HepG2 (cell line): ENCODE results near the gene SMAD6.

Experiments
- ESRRA ChIP-seq: sonication (generic); formaldehyde crosslinking; IDR thresholded peaks from 2 replicates; pipeline ENCODE4 v1.5.1; 2020; ENCODE audit warnings: mild to moderate bottlenecking, low read depth, missing genetic modification reagents
- FOXA3 ChIP-seq: IDR thresholded peaks from 2 replicates; pipeline ENCODE4 v1.6.1; 2016; ENCODE audit warnings: missing genetic modification reagents, missing compliant biosample characterization
- JUND ChIP-seq: sonication (generic); formaldehyde crosslinking; IDR thresholded peaks from 2 replicates; pipeline ENCODE4 v1.8.0; 2022; ENCODE audit warnings: mild to moderate bottlenecking, missing genetic modification reagents
- POLR2AphosphoS5 ChIP-seq: IDR thresholded peaks from 2 replicates; pipeline ENCODE4 v1.6.1; 2012; ENCODE audit warnings: low read depth, low read length
- TBL1XR1 ChIP-seq: fragments of 150-350 bp; IDR thresholded peaks from 2 replicates; pipeline ENCODE4 v1.6.1; 2014; ENCODE audit warnings: borderline replicate concordance, low read length; ENCODE audit not compliant: partially characterized antibody
- ZKSCAN5 ChIP-seq: sonication (generic); formaldehyde crosslinking; IDR thresholded peaks from 2 replicates; pipeline ENCODE4 v1.5.1; 2020; ENCODE audit warnings: mild to moderate bottlenecking, missing genetic modification reagents
- ZMAT3 ChIP-seq: sonication (generic); formaldehyde crosslinking; conservative IDR thresholded peaks from 2 replicates; pipeline ENCODE4 v1.7.0; 2021; ENCODE audit warnings: missing genetic modification reagents
- ZNF296 ChIP-seq: sonication (generic); formaldehyde crosslinking; conservative IDR thresholded peaks from 2 replicates; pipeline ENCODE4 v1.5.0; 2020; ENCODE audit warnings: mild to moderate bottlenecking, missing genetic modification reagents
- ZNF343 ChIP-seq: sonication (generic); formaldehyde crosslinking; IDR thresholded peaks from 2 replicates; pipeline ENCODE4 v1.4.0; 2020; ENCODE audit warnings: mild to moderate bottlenecking, missing genetic modification reagents
- TF ChIP-seq, protein P1 (sequence below): sonication (generic); formaldehyde crosslinking; IDR thresholded peaks from 2 replicates; pipeline ENCODE4 v1.5.0; 2020; ENCODE audit warnings: mild to moderate bottlenecking, missing genetic modification reagents, moderate library complexity
- TF ChIP-seq, protein P2 (sequence below): sonication (generic); formaldehyde crosslinking; conservative IDR thresholded peaks from 2 replicates; pipeline ENCODE4 v1.8.0; 2022; ENCODE audit warnings: low read depth, missing genetic modification reagents

DNA sequence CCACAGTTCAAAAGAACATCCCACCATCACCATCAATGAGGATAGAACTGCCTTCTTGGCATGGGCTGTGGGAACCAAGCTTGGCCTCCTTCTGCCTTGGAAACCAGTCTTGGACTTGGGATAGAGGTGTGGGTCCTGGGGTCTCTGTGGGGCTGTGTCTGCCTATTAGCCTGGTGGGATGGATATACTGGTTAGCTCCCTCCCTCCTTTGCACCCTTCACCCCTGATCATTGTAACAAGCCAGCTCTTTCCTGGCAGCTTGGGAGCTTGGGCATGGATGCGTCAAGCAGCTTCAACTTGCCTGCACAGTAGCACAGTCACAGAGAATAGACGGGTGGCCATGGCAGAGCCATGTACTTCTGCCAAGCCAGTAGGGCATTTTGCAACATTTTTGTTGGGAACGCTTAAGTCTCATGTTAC is 65.2 kb downstream of the SMAD6 start:
- no peak for TF ChIP-seq TBL1XR1
- TF ChIP-seq ZNF343: no peak
- TF ChIP-seq ESRRA: no peak
- TF ChIP-seq, protein P1, sequence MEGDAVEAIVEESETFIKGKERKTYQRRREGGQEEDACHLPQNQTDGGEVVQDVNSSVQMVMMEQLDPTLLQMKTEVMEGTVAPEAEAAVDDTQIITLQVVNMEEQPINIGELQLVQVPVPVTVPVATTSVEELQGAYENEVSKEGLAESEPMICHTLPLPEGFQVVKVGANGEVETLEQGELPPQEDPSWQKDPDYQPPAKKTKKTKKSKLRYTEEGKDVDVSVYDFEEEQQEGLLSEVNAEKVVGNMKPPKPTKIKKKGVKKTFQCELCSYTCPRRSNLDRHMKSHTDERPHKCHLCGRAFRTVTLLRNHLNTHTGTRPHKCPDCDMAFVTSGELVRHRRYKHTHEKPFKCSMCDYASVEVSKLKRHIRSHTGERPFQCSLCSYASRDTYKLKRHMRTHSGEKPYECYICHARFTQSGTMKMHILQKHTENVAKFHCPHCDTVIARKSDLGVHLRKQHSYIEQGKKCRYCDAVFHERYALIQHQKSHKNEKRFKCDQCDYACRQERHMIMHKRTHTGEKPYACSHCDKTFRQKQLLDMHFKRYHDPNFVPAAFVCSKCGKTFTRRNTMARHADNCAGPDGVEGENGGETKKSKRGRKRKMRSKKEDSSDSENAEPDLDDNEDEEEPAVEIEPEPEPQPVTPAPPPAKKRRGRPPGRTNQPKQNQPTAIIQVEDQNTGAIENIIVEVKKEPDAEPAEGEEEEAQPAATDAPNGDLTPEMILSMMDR: no peak
- no peak for TF ChIP-seq ZNF296 (CRISPR knock-in tag)
- TF ChIP-seq ZMAT3: no peak
- no peak for TF ChIP-seq POLR2AphosphoS5
- TF ChIP-seq, protein P2, sequence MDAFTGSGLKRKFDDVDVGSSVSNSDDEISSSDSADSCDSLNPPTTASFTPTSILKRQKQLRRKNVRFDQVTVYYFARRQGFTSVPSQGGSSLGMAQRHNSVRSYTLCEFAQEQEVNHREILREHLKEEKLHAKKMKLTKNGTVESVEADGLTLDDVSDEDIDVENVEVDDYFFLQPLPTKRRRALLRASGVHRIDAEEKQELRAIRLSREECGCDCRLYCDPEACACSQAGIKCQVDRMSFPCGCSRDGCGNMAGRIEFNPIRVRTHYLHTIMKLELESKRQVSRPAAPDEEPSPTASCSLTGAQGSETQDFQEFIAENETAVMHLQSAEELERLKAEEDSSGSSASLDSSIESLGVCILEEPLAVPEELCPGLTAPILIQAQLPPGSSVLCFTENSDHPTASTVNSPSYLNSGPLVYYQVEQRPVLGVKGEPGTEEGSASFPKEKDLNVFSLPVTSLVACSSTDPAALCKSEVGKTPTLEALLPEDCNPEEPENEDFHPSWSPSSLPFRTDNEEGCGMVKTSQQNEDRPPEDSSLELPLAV: no peak
- no peak for TF ChIP-seq FOXA3 (CRISPR knock-in tag)
- TF ChIP-seq ZKSCAN5 (CRISPR knock-in tag): no peak
- TF ChIP-seq JUND (CRISPR knock-in tag): no peak
